H1 (cell line): ENCODE data around the gene STKLD1. TPM values are rescaled to one million over a fixed set of nuclear protein-coding genes. Genes with fewer than 3 reads are reported as not detected.

ENCODE experiments used
- CTCF ChIA-PET: fragments of 300-600 bp; sonication (Branson Sonifier 250); formaldehyde crosslinking; loops from one replicate; lab custom pipeline; 2021; ENCODE audit not compliant: partially characterized antibody; lab: Charles Lee
- POLR2A ChIA-PET: fragments of 300-600 bp; sonication (Branson Sonifier 250); formaldehyde crosslinking; loops from one replicate; lab custom pipeline; 2021; ENCODE audit warnings: inconsistent platforms; ENCODE audit not compliant: partially characterized antibody; lab: Charles Lee
- DNase-seq, 2 experiments: peaks; one replicate each; pipeline versions ENCODE4 v3.0.0 to v3.0.0-alpha.2; 2010 to 2022; ENCODE audit warnings: low spot score in 2 of 2, low read depth in 1 of 2, mixed read lengths in 1 of 2
- FAIRE-seq: peaks from 2 replicates; lab custom pipeline; 2011; peaks lifted over from hg19 to GRCh38; lab: Jason Lieb, UNC
- H2AFZ ChIP-seq: 2 replicates; pipeline ENCODE4 v1.8.1; 2012; ENCODE audit warnings: low read length, inconsistent platforms
- H2AK5ac ChIP-seq: 2 replicates; pipeline ENCODE4 v1.6.1; 2013; ENCODE audit warnings: low read depth, low read length
- H2BK120ac ChIP-seq: replicated peaks from 2 replicates; pipeline ENCODE3; 2013; ENCODE audit warnings: low read depth, low read length, inconsistent platforms
- H2BK12ac ChIP-seq: 2 replicates; pipeline ENCODE4 v1.6.1; 2013; ENCODE audit warnings: low read depth, low read length
- H2BK15ac ChIP-seq: 2 replicates; pipeline ENCODE4 v1.6.1; 2013; ENCODE audit warnings: low read length
- H2BK20ac ChIP-seq: 2 replicates; pipeline ENCODE4 v1.6.1; 2013; ENCODE audit warnings: low read length
- H2BK5ac ChIP-seq: 2 replicates; pipeline ENCODE4 v1.6.1; 2013; ENCODE audit warnings: low read depth, low read length
- H3K14ac ChIP-seq: 2 replicates; pipeline ENCODE4 v1.6.1; 2013; ENCODE audit warnings: inconsistent platforms; ENCODE audit not compliant: insufficient read length
- H3K18ac ChIP-seq: 2 replicates; pipeline ENCODE4 v1.6.1; 2013; ENCODE audit warnings: low read length; ENCODE audit errors: extremely low read depth
- H3K23ac ChIP-seq: 2 replicates; pipeline ENCODE4 v1.6.1; 2013; ENCODE audit warnings: inconsistent platforms; ENCODE audit not compliant: insufficient read length
- H3K23me2 ChIP-seq: 2 replicates; pipeline ENCODE4 v1.6.1; 2013; ENCODE audit warnings: low read depth, low read length
- H3K27ac ChIP-seq: 2 replicates; pipeline ENCODE4 v1.6.1; 2011; ENCODE audit warnings: low read depth, low read length, inconsistent platforms
- H3K27me3 ChIP-seq, 4 experiments: replicated peaks in 1 of 4; 1 replicate in 1 of 4; 2 replicates in 3 of 4; pipeline versions ENCODE4 v1.6.1 to v1.8.1; 2011 to 2013; ENCODE audit warnings: low read length in 3 of 4, mild to moderate bottlenecking in 3 of 4, inconsistent platforms in 2 of 4, mixed read lengths in 2 of 4, moderate library complexity in 1 of 4; ENCODE audit not compliant: control insufficient read depth in 3 of 4, insufficient read depth in 3 of 4; ENCODE audit errors: extremely low read depth in 1 of 4
- H3K36me3 ChIP-seq, 4 experiments: 2 replicates each; pipeline versions ENCODE4 v1.6.1 to v1.8.1; 2011 to 2013; ENCODE audit warnings: mild to moderate bottlenecking in 4 of 4, low read length in 3 of 4, moderate library complexity in 2 of 4, control low read depth in 1 of 4, inconsistent platforms in 1 of 4; ENCODE audit not compliant: insufficient read depth in 4 of 4, control insufficient read depth in 2 of 4
- H3K4ac ChIP-seq: replicated peaks from 2 replicates; pipeline ENCODE3; 2013; ENCODE audit warnings: low read length, low read depth, mixed read lengths, inconsistent platforms; ENCODE audit not compliant: insufficient read length
- H3K4me1 ChIP-seq, 4 experiments: replicated peaks in 1 of 4; 1 replicate in 1 of 4; 2 replicates in 3 of 4; pipeline versions ENCODE4 v1.6.1 to v1.8.1; 2011 to 2013; ENCODE audit warnings: low read length in 3 of 4, inconsistent platforms in 2 of 4, mixed read lengths in 1 of 4; ENCODE audit not compliant: insufficient read depth in 4 of 4, control insufficient read depth in 3 of 4
- H3K4me2 ChIP-seq, 2 experiments: 2 replicates each; pipeline versions ENCODE4 v1.6.1 to v1.8.1; 2011 to 2013; ENCODE audit warnings: low read depth in 2 of 2, low read length in 2 of 2, control low read depth in 1 of 2, inconsistent platforms in 1 of 2, mild to moderate bottlenecking in 1 of 2; ENCODE audit not compliant: insufficient read depth in 1 of 2
- H3K4me3 ChIP-seq, 4 experiments: fragments of 200-600, 300-600 bp in 1 of 4; sonication (generic), shearing (Covaris generic), sonication (Bioruptor Twin) in 1 of 4; 2 replicates each; pipeline versions ENCODE4 v1.5.1 to v1.8.1; 2011 to 2016; ENCODE audit warnings: low read length in 4 of 4, low read depth in 3 of 4, control low read depth in 2 of 4, inconsistent platforms in 2 of 4, mild to moderate bottlenecking in 2 of 4, mixed read lengths in 1 of 4, moderate library complexity in 1 of 4; ENCODE audit not compliant: insufficient read depth in 2 of 4; ENCODE audit errors: extremely low read depth in 1 of 4
- H3K56ac ChIP-seq: replicated peaks from 2 replicates; pipeline ENCODE3; 2013; ENCODE audit warnings: low read depth, mild to moderate bottlenecking, mixed read lengths, low read length, inconsistent platforms; ENCODE audit not compliant: insufficient read length
- H3K79me1 ChIP-seq: 2 replicates; pipeline ENCODE4 v1.6.1; 2013; ENCODE audit warnings: low read depth, low read length, control low read depth
- H3K79me2 ChIP-seq, 2 experiments: 2 replicates each; pipeline versions ENCODE4 v1.6.1 to v1.8.1; 2012 to 2013; ENCODE audit warnings: low read length in 2 of 2, mild to moderate bottlenecking in 2 of 2, inconsistent platforms in 1 of 2; ENCODE audit not compliant: insufficient read depth in 2 of 2, control insufficient read depth in 1 of 2
- H3K9ac ChIP-seq, 4 experiments: replicated peaks in 1 of 4; 1 replicate in 1 of 4; 2 replicates in 3 of 4; pipeline versions ENCODE4 v1.6.1 to v1.8.1; 2011 to 2013; ENCODE audit warnings: low read depth in 3 of 4, low read length in 3 of 4, control low read depth in 2 of 4, mild to moderate bottlenecking in 2 of 4, moderate library complexity in 2 of 4, inconsistent platforms in 1 of 4; ENCODE audit errors: extremely low read depth in 1 of 4
- H3K9me3 ChIP-seq, 2 experiments: 2 replicates each; pipeline versions ENCODE4 v1.6.1 to v1.8.1; 2012 to 2013; ENCODE audit warnings: mild to moderate bottlenecking in 2 of 2, moderate library complexity in 2 of 2, control low read depth in 1 of 2, inconsistent platforms in 1 of 2, low read depth in 1 of 2, low read length in 1 of 2, mixed read lengths in 1 of 2; ENCODE audit not compliant: insufficient read depth in 2 of 2
- H4K20me1 ChIP-seq, 2 experiments: replicated peaks in 1 of 2; 2 replicates each; pipeline versions ENCODE3 to v1.8.1; 2011 to 2013; ENCODE audit warnings: inconsistent platforms in 2 of 2, low read length in 2 of 2, mild to moderate bottlenecking in 1 of 2; ENCODE audit not compliant: insufficient read depth in 2 of 2, control insufficient read depth in 1 of 2
- H4K5ac ChIP-seq: 2 replicates; pipeline ENCODE4 v1.6.1; 2013; ENCODE audit warnings: low read length, low read depth, mixed read lengths, inconsistent platforms; ENCODE audit not compliant: insufficient read length
- H4K8ac ChIP-seq: 2 replicates; pipeline ENCODE4 v1.8.0; 2013; ENCODE audit warnings: mild to moderate bottlenecking, moderate library complexity, low read length, inconsistent platforms; ENCODE audit not compliant: insufficient read depth; ENCODE audit errors: extremely low read depth
- H4K91ac ChIP-seq: replicated peaks from 2 replicates; pipeline ENCODE3; 2013; ENCODE audit warnings: low read length, mixed read lengths, inconsistent platforms; ENCODE audit not compliant: insufficient read length
- CREB1 ChIP-seq: IDR thresholded peaks from 2 replicates; pipeline ENCODE4 v1.6.1; 2012; ENCODE audit warnings: inconsistent platforms
- POLR2A ChIP-seq, 2 experiments: IDR thresholded peaks; 1 replicate in 1 of 2; 2 replicates in 1 of 2; pipeline ENCODE4 v1.6.1; 2011; ENCODE audit warnings: low read depth in 2 of 2, low read length in 2 of 2, mild to moderate bottlenecking in 2 of 2; ENCODE audit errors: control extremely low read depth in 1 of 2
- RAD21 ChIP-seq, 2 experiments: IDR thresholded peaks in 1 of 2; conservative IDR thresholded peaks in 1 of 2; 2 replicates each; pipeline ENCODE4 v1.6.1; 2011; ENCODE audit warnings: low read depth in 2 of 2, low read length in 2 of 2, improper control_type of control experiment in 1 of 2, inconsistent platforms in 1 of 2, mild to moderate bottlenecking in 1 of 2, moderate library complexity in 1 of 2
- SIN3A ChIP-seq, 2 experiments: IDR thresholded peaks in 1 of 2; conservative IDR thresholded peaks in 1 of 2; 2 replicates each; pipeline ENCODE4 v1.6.1; 2011 to 2012; ENCODE audit warnings: low read length in 2 of 2, improper control_type of control experiment in 1 of 2, low read depth in 1 of 2, mild to moderate bottlenecking in 1 of 2
- SP2 ChIP-seq: IDR thresholded peaks from 2 replicates; pipeline ENCODE4 v1.6.1; 2012; ENCODE audit warnings: mild to moderate bottlenecking, low read length, inconsistent platforms
- SRF ChIP-seq: IDR thresholded peaks from 2 replicates; pipeline ENCODE4 v1.6.1; 2011; ENCODE audit warnings: mild to moderate bottlenecking, low read depth, low read length, moderate library complexity
- WGBS, 2 experiments: shearing (Covaris generic) in 1 of 2; methylation state at CpG; one replicate each; pipeline versions ENCODE4 v1.1.6 to v1.1.7; 2013 to 2015; ENCODE audit warnings: low lambda C conversion rate in 2 of 2, mixed read lengths in 2 of 2, inconsistent platforms in 1 of 2, low coverage in 1 of 2, missing lambda C conversion rate in 1 of 2; ENCODE audit not compliant: insufficient replicate concordance in 2 of 2, insufficient coverage in 1 of 2, insufficient read length in 1 of 2; ENCODE audit errors: extremely low coverage in 1 of 2, missing lambda C conversion rate in 1 of 2; 5-methylcytosine and 5-hydroxymethylcytosine counted together
- polyA plus RNA-seq, 7 experiments: library from polyadenylated mRNA; depleted of rRNA in 3 of 7; stranded (reverse) in 5 of 7; unstranded in 2 of 7; fragments of >200 nt in 5 of 7; fragments of 200-250 nt in 2 of 7; gene quantifications; 1 replicate in 5 of 7; 2 replicates in 1 of 7; 4 replicates in 1 of 7; pipeline versions ENCODE4 v1.2.1 to v1.2.3, GENCODE V29; 2011 to 2013; ENCODE audit warnings: missing spikeins in 2 of 7, mixed read lengths in 2 of 7
- total RNA-seq: library from RNA; stranded (reverse); fragmentation: NEBNext Ultra II Directional; extraction: Animal tissue kit (Norgen Biotek cat#: 25700); gene quantifications from 2 replicates; pipeline ENCODE4 v1.2.1, GENCODE V29; 2021
- TF ChIP-seq, protein P1 (sequence below), 3 experiments: IDR thresholded peaks; 1 replicate in 2 of 3; 2 replicates in 1 of 3; pipeline versions ENCODE4 v1.5.1 to v1.6.1; 2011; ENCODE audit warnings: low read length in 3 of 3, mild to moderate bottlenecking in 3 of 3, inconsistent platforms in 2 of 3, low read depth in 1 of 3, moderate library complexity in 1 of 3; ENCODE audit not compliant: insufficient read depth in 1 of 3; ENCODE audit errors: control extremely low read depth in 1 of 3
- TF ChIP-seq, protein P2 (sequence below): IDR thresholded peaks from 2 replicates; pipeline ENCODE4 v1.6.1; 2012; ENCODE audit warnings: inconsistent platforms

STKLD1 gene
- total and polyA plus RNA-seq, 2 of the 8 experiments (the other 6 are each of a cell fraction or from before 2014, with no cell fraction given): 0.26 TPM; not detected in 1

DNA sequence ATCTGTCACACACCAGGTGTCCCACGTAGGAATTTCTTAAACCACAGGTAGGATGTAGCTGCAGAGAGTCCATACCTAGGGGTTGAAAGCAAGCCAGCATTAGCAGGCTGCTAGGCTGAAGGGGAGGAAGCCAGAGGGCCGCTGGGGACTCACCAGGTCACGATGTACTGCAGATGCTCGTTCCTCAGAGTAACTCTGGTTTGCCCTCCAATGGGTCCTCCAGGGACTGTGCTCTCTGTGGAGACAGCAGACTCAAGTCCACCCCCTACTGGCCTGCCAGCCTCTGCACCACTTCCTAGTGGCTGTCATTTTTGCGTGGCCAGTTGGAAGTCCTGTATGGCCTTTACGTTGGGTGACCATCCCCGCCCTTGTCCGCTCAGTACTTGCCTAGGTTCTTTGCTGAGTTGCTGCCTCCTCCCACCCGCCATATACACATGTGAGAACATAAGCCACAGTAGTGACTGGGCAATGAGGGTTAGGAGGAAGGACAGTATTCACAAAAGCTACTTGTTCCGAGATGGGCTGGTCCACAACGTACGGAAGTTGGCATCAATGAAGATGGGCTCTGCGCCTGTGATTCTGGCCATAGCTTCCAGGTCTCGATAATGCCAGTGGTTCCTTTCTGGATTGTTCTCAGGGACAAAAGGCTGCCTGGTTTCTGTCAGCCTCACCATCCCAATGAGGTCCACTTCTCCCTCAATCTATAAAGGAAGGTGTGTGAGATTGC lies 24.1 kb upstream of the STKLD1 start:
- H3K4me2 ChIP-seq: no peak overlapping the region
- no peaks in the 10 kb centered on the region for H3K27me3 ChIP-seq
- no peak overlapping the region for H3K4me3 ChIP-seq
- no peak overlapping the region for H3K23ac ChIP-seq
- H2AFZ ChIP-seq: no peak overlapping the region
- H2BK20ac ChIP-seq: no peak overlapping the region
- no peak overlapping the region for H4K5ac ChIP-seq
- no peak overlapping the region for H4K91ac ChIP-seq
- no peak overlapping the region for H3K14ac ChIP-seq
- no peaks in the 10 kb centered on the region; the same call in 1 of the 2 replicates for H3K79me1 ChIP-seq
- H3K56ac ChIP-seq: no peak overlapping the region
- H2BK5ac ChIP-seq: no peak overlapping the region
- WGBS, 2 experiments: 83% methylated on average over 14 of the region's 14 CpGs; no CpG with 5 or more reads in 1 of the 2 experiments
- H3K18ac ChIP-seq: no peak overlapping the region
- peaks cover 6% of the 10 kb centered on the region in 2 experiments for H4K20me1 ChIP-seq
- CTCF ChIA-PET: interaction anchor here (0.6 to 2.6 kb wide), 14 partner anchors 8 to 165 kb away, joined by 3 to 14 read pairs (median 5); no protein-coding TSS in a partner anchor
- H3K27ac ChIP-seq: no peak overlapping the region
- H3K4me1 ChIP-seq: peaks cover 0 to 5% (median 3%) of the 10 kb centered on the region in 4 experiments; a peak in 4 of 7 replicates
- peaks cover 8% of the 10 kb centered on the region; the same call in 1 of the 2 replicates for H3K23me2 ChIP-seq
- no peaks in the 10 kb centered on the region for H3K9me3 ChIP-seq
- FAIRE-seq (no peak), DNase-seq (peak; percentile 65 to 83)
- POLR2A ChIA-PET: interaction anchor here (0.7 to 16.1 kb wide), 18 partner anchors 2 to 322 kb away, joined by 3 to 461 read pairs (median 6); partner anchors contain the start of genes CACFD1, MED22, RPL7A and STKLD1
- peaks cover 5 to 27% of the 10 kb centered on the region in 2 experiments for H3K79me2 ChIP-seq
- no peak overlapping the region for H2BK120ac ChIP-seq
- H2BK12ac ChIP-seq: no peak overlapping the region
- H3K9ac ChIP-seq: no peak overlapping the region
- H3K4ac ChIP-seq: no peak overlapping the region
- H2AK5ac ChIP-seq: no peak overlapping the region
- H2BK15ac ChIP-seq: no peak overlapping the region
- H4K8ac ChIP-seq: no peak overlapping the region
- peaks cover 20 to 45% (median 39%) of the 10 kb centered on the region in 4 experiments for H3K36me3 ChIP-seq
- no peak for TF ChIP-seq SRF
- peak; percentile 71 to 86; a peak in 1 of 4 replicates for TF ChIP-seq SIN3A (conservative IDR thresholded peaks at IDR 0.05 in 1 of 2, IDR thresholded peaks at IDR 0.05 in 1 of 2; ENCODE audit: low read depth in 1 of 2, low read length in 2 of 2)
- peak in 1 of 2 experiments; percentile 88; a peak in 2 of 3 replicates for TF ChIP-seq POLR2A (IDR thresholded peaks at IDR 0.05; ENCODE audit: control extremely low read depth in 1 of 2, low read depth in 2 of 2, low read length in 2 of 2)
- TF ChIP-seq, protein P1, sequence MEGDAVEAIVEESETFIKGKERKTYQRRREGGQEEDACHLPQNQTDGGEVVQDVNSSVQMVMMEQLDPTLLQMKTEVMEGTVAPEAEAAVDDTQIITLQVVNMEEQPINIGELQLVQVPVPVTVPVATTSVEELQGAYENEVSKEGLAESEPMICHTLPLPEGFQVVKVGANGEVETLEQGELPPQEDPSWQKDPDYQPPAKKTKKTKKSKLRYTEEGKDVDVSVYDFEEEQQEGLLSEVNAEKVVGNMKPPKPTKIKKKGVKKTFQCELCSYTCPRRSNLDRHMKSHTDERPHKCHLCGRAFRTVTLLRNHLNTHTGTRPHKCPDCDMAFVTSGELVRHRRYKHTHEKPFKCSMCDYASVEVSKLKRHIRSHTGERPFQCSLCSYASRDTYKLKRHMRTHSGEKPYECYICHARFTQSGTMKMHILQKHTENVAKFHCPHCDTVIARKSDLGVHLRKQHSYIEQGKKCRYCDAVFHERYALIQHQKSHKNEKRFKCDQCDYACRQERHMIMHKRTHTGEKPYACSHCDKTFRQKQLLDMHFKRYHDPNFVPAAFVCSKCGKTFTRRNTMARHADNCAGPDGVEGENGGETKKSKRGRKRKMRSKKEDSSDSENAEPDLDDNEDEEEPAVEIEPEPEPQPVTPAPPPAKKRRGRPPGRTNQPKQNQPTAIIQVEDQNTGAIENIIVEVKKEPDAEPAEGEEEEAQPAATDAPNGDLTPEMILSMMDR (IDR thresholded peaks at IDR 0.05; ENCODE audit: control extremely low read depth in 1 of 3, insufficient read depth in 1 of 3, low read depth in 1 of 3, low read length in 3 of 3): peak in 2 of 3 experiments; percentile 77 to 96; a peak in 3 of 4 replicates
- TF ChIP-seq, protein P2, sequence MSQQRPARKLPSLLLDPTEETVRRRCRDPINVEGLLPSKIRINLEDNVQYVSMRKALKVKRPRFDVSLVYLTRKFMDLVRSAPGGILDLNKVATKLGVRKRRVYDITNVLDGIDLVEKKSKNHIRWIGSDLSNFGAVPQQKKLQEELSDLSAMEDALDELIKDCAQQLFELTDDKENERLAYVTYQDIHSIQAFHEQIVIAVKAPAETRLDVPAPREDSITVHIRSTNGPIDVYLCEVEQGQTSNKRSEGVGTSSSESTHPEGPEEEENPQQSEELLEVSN: no peak
- TF ChIP-seq CREB1: 0 out of 2 replicates have a peak, but pooled peaks have one; percentile 28
- peak; percentile 24 to 33; a peak in 3 of 4 replicates for TF ChIP-seq RAD21 (IDR thresholded peaks at IDR 0.05 in 1 of 2, conservative IDR thresholded peaks at IDR 0.05 in 1 of 2; ENCODE audit: low read depth in 2 of 2, low read length in 2 of 2)
- no peak for TF ChIP-seq SP2
